OCI-LY7 (cell line): ENCODE results near the gene OR56A1.

Source experiments
- EZH2phosphoT487 ChIP-seq: fragments of 200-600 bp; sonication (generic); IDR thresholded peaks from 2 replicates; pipeline ENCODE4 v1.6.1; 2018; ENCODE audit warnings: low read depth, borderline replicate concordance, mild to moderate bottlenecking, mixed run types, antibody characterized with exemption, low read length, moderate library complexity, mixed read lengths
- TF ChIP-seq, protein P1 (sequence below): fragments of 200-600 bp; sonication (generic); conservative IDR thresholded peaks from 2 replicates; pipeline ENCODE4 v1.5.1; 2014; ENCODE audit warnings: mild to moderate bottlenecking, antibody characterized with exemption, low read length, moderate library complexity, mixed read lengths

DNA sequence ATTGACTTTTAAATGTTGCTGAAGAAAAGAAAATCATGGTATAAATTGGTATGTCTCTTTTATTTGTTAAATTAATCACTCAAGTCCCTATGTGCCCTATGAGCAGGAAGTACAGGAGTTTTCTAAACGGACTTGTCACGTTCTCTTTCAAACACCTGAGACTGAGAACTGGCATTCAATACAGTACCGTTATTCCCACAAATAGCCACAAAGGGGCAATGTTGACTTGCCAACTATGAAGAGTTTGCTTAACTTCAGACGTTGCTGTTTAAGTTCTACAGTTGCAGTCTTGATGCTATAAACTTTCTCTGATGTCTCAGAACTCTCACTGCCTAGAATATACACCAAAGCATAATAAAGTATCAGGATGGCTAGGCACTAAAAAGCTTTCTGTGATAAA is 7.6 kb downstream of the OR56A1 start:
- TF ChIP-seq, protein P1, sequence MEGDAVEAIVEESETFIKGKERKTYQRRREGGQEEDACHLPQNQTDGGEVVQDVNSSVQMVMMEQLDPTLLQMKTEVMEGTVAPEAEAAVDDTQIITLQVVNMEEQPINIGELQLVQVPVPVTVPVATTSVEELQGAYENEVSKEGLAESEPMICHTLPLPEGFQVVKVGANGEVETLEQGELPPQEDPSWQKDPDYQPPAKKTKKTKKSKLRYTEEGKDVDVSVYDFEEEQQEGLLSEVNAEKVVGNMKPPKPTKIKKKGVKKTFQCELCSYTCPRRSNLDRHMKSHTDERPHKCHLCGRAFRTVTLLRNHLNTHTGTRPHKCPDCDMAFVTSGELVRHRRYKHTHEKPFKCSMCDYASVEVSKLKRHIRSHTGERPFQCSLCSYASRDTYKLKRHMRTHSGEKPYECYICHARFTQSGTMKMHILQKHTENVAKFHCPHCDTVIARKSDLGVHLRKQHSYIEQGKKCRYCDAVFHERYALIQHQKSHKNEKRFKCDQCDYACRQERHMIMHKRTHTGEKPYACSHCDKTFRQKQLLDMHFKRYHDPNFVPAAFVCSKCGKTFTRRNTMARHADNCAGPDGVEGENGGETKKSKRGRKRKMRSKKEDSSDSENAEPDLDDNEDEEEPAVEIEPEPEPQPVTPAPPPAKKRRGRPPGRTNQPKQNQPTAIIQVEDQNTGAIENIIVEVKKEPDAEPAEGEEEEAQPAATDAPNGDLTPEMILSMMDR, result peak; percentile 79
- no peak for TF ChIP-seq EZH2phosphoT487
